Keratinocyte (primary cell): Measurements from ENCODE around the gene ROPN1B.
"Not testable (repeated sequence)": the region's sequence is repeated elsewhere in the genome, so short reads cannot be mapped to it uniquely, and the experiment has no call there.

Experiments
- EZH2 ChIP-seq: IDR thresholded peaks from one replicate; pipeline ENCODE4 v1.6.1; 2012; ENCODE audit warnings: inconsistent platforms, mild to moderate bottlenecking, low read length, moderate library complexity
- TF ChIP-seq, protein P1 (sequence below), 3 experiments: IDR thresholded peaks in 1 of 3; conservative IDR thresholded peaks in 1 of 3; optimal IDR thresholded peaks in 1 of 3; 2 replicates in 2 of 3; 3 replicates in 1 of 3; pipeline versions ENCODE3 to v1.5.1; 2011; ENCODE audit warnings: low read length in 3 of 3, mild to moderate bottlenecking in 3 of 3, moderate library complexity in 2 of 3, control low read depth in 1 of 3, inconsistent platforms in 1 of 3; ENCODE audit not compliant: insufficient read depth in 2 of 3; ENCODE audit errors: extremely low read depth in 1 of 3

GRCh38 chr3:125936891-125937290 lies 32.1 kb upstream of the ROPN1B start:
- TF ChIP-seq, protein P1, sequence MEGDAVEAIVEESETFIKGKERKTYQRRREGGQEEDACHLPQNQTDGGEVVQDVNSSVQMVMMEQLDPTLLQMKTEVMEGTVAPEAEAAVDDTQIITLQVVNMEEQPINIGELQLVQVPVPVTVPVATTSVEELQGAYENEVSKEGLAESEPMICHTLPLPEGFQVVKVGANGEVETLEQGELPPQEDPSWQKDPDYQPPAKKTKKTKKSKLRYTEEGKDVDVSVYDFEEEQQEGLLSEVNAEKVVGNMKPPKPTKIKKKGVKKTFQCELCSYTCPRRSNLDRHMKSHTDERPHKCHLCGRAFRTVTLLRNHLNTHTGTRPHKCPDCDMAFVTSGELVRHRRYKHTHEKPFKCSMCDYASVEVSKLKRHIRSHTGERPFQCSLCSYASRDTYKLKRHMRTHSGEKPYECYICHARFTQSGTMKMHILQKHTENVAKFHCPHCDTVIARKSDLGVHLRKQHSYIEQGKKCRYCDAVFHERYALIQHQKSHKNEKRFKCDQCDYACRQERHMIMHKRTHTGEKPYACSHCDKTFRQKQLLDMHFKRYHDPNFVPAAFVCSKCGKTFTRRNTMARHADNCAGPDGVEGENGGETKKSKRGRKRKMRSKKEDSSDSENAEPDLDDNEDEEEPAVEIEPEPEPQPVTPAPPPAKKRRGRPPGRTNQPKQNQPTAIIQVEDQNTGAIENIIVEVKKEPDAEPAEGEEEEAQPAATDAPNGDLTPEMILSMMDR (optimal IDR thresholded peaks at IDR 0.05 in 1 of 3, IDR thresholded peaks at IDR 0.05 in 1 of 3, conservative IDR thresholded peaks at IDR 0.05 in 1 of 3; ENCODE audit: extremely low read depth in 1 of 3, insufficient read depth in 2 of 3, low read length in 3 of 3) = not testable (repeated sequence)
- TF ChIP-seq EZH2 = not testable (repeated sequence)
